K562 (cell line): ENCODE results near the gene TMEM95. TPM values are rescaled to one million over a fixed set of nuclear protein-coding genes. Genes with fewer than 3 reads are reported as not detected.

ENCODE experiments used
- ARID1B ChIP-seq: fragments of 450-650 bp; IDR thresholded peaks from 2 replicates; pipeline ENCODE4 v1.6.1; 2016; ENCODE audit warnings: antibody characterized with exemption, mild to moderate bottlenecking, inconsistent platforms
- ATF6 ChIP-seq: sonication (generic); formaldehyde crosslinking; IDR thresholded peaks from 2 replicates; pipeline ENCODE4 v1.4.0; 2020; ENCODE audit warnings: mild to moderate bottlenecking, missing genetic modification reagents
- BCOR ChIP-seq: fragments of 450-650 bp; IDR thresholded peaks from 2 replicates; pipeline ENCODE4 v1.6.1; 2016
- CUX1 ChIP-seq: fragments of 200-800 bp; sonication (Bioruptor generic); IDR thresholded peaks from 2 replicates; pipeline ENCODE4 v1.6.1; 2016; ENCODE audit warnings: missing genetic modification characterization, missing compliant biosample characterization
- NFATC3 ChIP-seq: fragments of 450-650 bp; IDR thresholded peaks from 2 replicates; pipeline ENCODE4 v1.6.1; 2017; ENCODE audit warnings: mild to moderate bottlenecking
- NFXL1 ChIP-seq: fragments of 450-650 bp; formaldehyde crosslinking; IDR thresholded peaks from 2 replicates; pipeline ENCODE4 v1.4.0; 2021; ENCODE audit warnings: mild to moderate bottlenecking
- RBM15 ChIP-seq: fragments of 200-400 bp; formaldehyde crosslinking; IDR thresholded peaks from 2 replicates; pipeline ENCODE4 v1.6.1; 2018; ENCODE audit warnings: mild to moderate bottlenecking, low read length, moderate library complexity; ENCODE audit not compliant: insufficient read depth
- RNF2 ChIP-seq: sonication (generic); IDR thresholded peaks from 2 replicates; pipeline ENCODE4 v1.6.1; 2016
- RREB1 ChIP-seq: fragments of 250-450 bp; sonication (Bioruptor Pico); IDR thresholded peaks from 2 replicates; pipeline ENCODE4 v1.4.0; 2020
- TAL1 ChIP-seq: fragments of 450-650 bp; IDR thresholded peaks from 2 replicates; pipeline ENCODE4 v1.6.1; 2016; ENCODE audit warnings: mild to moderate bottlenecking
- TFAM ChIP-seq: fragments of 250-450 bp; sonication (Bioruptor Pico); conservative IDR thresholded peaks from 2 replicates; pipeline ENCODE4 v1.5.0; 2021; ENCODE audit warnings: mild to moderate bottlenecking, moderate library complexity
- THRA ChIP-seq: fragments of 450-650 bp; IDR thresholded peaks from 2 replicates; pipeline ENCODE4 v1.6.1; 2017; ENCODE audit warnings: mild to moderate bottlenecking, moderate library complexity
- ZBTB9 ChIP-seq: fragments of 450-650 bp; formaldehyde crosslinking; IDR thresholded peaks from 2 replicates; pipeline ENCODE4 v1.4.0; 2020; ENCODE audit warnings: mild to moderate bottlenecking, moderate library complexity
- ZNF175 ChIP-seq: fragments of 200-800 bp; sonication (Bioruptor generic); IDR thresholded peaks from 2 replicates; pipeline ENCODE4 v1.6.1; 2016; ENCODE audit warnings: low read depth, mild to moderate bottlenecking, missing genetic modification characterization, missing compliant biosample characterization
- polyA plus RNA-seq, 8 experiments: library from polyadenylated mRNA; depleted of rRNA in 4 of 8; stranded (reverse) in 5 of 8; unstranded in 3 of 8; fragments of >200 nt; fragmentation: Nextera tagmentation in 2 of 8; fragmentation: Illumina TruSeq in 1 of 8; extraction: Ambion mirVana in 2 of 8; extraction: Trizol in 1 of 8; gene quantifications; 2 replicates each; pipeline versions ENCODE4 v1.2.1 to v1.2.3, GENCODE V29; 2011 to 2014; ENCODE audit warnings: inconsistent platforms in 1 of 8, missing spikeins in 1 of 8
- total RNA-seq, 7 experiments: library from RNA; depleted of rRNA in 6 of 7; stranded (reverse); fragments of >200 nt in 6 of 7; fragmentation: Illumina TruSeq in 2 of 7; extraction: Trizol in 2 of 7; gene quantifications; 2 replicates each; pipeline versions ENCODE4 v1.2.1 to v1.2.3, GENCODE V29; 2011 to 2021; ENCODE audit warnings: low replicate concordance in 1 of 7

Gene TMEM95
- total and polyA plus RNA-seq, 9 of the 15 experiments (the other 6 are each of a cell fraction or from before 2014, with no cell fraction given), result not detected

GRCh38 chr17:7374353-7374752 lies 19.4 kb downstream of the TMEM95 start (continued):
- TF ChIP-seq RREB1 (CRISPR knock-in tag) (no peak), NFATC3 (no peak), ATF6 (no peak), THRA (no peak), BCOR (peak; percentile 75), RNF2 (no peak), ZNF175 (CRISPR knock-in tag) (no peak), ARID1B (peak; percentile 55; the same call in 1 of the 2 replicates), CUX1 (CRISPR knock-in tag) (no peak), TFAM (CRISPR knock-in tag) (no peak), ZBTB9 (CRISPR knock-in tag) (no peak), RBM15 (no peak), TAL1 (peak; percentile 51), NFXL1 (CRISPR knock-in tag) (no peak)
